IMR-90 (cell line): ENCODE measurements around the gene ZNF670. TPM values are rescaled to one million over a fixed set of nuclear protein-coding genes. Genes with fewer than 3 reads are reported as not detected.
"Not testable (repeated sequence)": the region's sequence is repeated elsewhere in the genome, so short reads cannot be mapped to it uniquely, and the experiment has no call there.

Source experiments
- ATAC-seq: fragments of 200-7000 bp; cut with Tn5 transposase; 2 replicates; pipeline ENCODE4 v1.9.1; 2020; ENCODE audit warnings: low read depth, mild to moderate bottlenecking, moderate library complexity
- BruUV-seq: library from RNA; stranded (reverse); fragments of 400-500 nt; replicated peaks from 2 replicates; lab custom pipeline; 2021; lab: Mats Ljungman, UMichigan
- CTCF ChIA-PET: fragments of 300-600 bp; formaldehyde crosslinking; extraction: SDS; loops from one replicate; lab custom pipeline; 2021; ENCODE audit warnings: antibody characterized with exemption; lab: Yijun Ruan, JAX
- POLR2A ChIA-PET: fragments of 300-600 bp; sonication (Branson Sonifier 250); formaldehyde crosslinking; loops from one replicate; lab custom pipeline; 2022; ENCODE audit warnings: antibody characterized with exemption; ENCODE audit not compliant: unreplicated experiment; lab: Charles Lee
- DNase-seq: peaks from one replicate; pipeline ENCODE4 v3.0.0; 2013
- H2AFZ ChIP-seq: replicated peaks from 2 replicates; pipeline ENCODE3; 2013; ENCODE audit warnings: low read length, mild to moderate bottlenecking; ENCODE audit not compliant: poor library complexity
- H2AK5ac ChIP-seq: 2 replicates; pipeline ENCODE4 v1.6.1; 2013; ENCODE audit warnings: low read depth, low read length, inconsistent platforms
- H2AK9ac ChIP-seq: replicated peaks from 2 replicates; pipeline ENCODE3; 2013; ENCODE audit warnings: mild to moderate bottlenecking, low read depth, low read length, moderate library complexity; ENCODE audit not compliant: poor library complexity
- H2BK120ac ChIP-seq: 2 replicates; pipeline ENCODE4 v1.6.1; 2013; ENCODE audit warnings: low read depth, low read length, inconsistent platforms
- H2BK15ac ChIP-seq: 3 replicates; pipeline ENCODE4 v1.6.1; 2013; ENCODE audit warnings: low read depth, low read length, inconsistent platforms
- H2BK20ac ChIP-seq: 2 replicates; pipeline ENCODE4 v1.6.1; 2013; ENCODE audit warnings: low read depth, mild to moderate bottlenecking, inconsistent platforms, low read length, moderate library complexity
- H2BK5ac ChIP-seq: 2 replicates; pipeline ENCODE4 v1.6.1; 2013; ENCODE audit warnings: mild to moderate bottlenecking, low read depth, low read length, inconsistent platforms; ENCODE audit not compliant: poor library complexity, severe bottlenecking
- H3K14ac ChIP-seq: replicated peaks from 2 replicates; pipeline ENCODE4 v1.6.1; 2013; ENCODE audit warnings: low read depth, low read length, inconsistent platforms
- H3K18ac ChIP-seq: 2 replicates; pipeline ENCODE4 v1.6.1; 2013; ENCODE audit warnings: low read depth, low read length, control low read depth
- H3K23ac ChIP-seq: 2 replicates; pipeline ENCODE4 v1.6.1; 2013; ENCODE audit warnings: low read depth, low read length, inconsistent platforms
- H3K27ac ChIP-seq: 2 replicates; pipeline ENCODE4 v1.5.1; 2013; ENCODE audit warnings: mild to moderate bottlenecking, control low read depth, low read length; ENCODE audit not compliant: insufficient read depth
- H3K27me3 ChIP-seq: 2 replicates; pipeline ENCODE4 v1.6.1; 2013; ENCODE audit warnings: low read length; ENCODE audit not compliant: control insufficient read depth, insufficient read depth
- H3K36me3 ChIP-seq: 2 replicates; pipeline ENCODE4 v1.6.1; 2013; ENCODE audit warnings: low read length, mixed read lengths; ENCODE audit not compliant: control insufficient read depth, insufficient read depth
- H3K4ac ChIP-seq: 2 replicates; pipeline ENCODE4 v1.6.1; 2013; ENCODE audit warnings: low read depth, low read length, inconsistent platforms
- H3K4me1 ChIP-seq: 2 replicates; pipeline ENCODE4 v1.6.1; 2013; ENCODE audit warnings: low read length, mixed read lengths; ENCODE audit not compliant: control insufficient read depth, insufficient read depth
- H3K4me2 ChIP-seq: 2 replicates; pipeline ENCODE4 v1.6.1; 2013; ENCODE audit warnings: low read depth, mild to moderate bottlenecking, control low read depth, low read length, moderate library complexity
- H3K4me3 ChIP-seq: 2 replicates; pipeline ENCODE4 v1.5.1; 2013; ENCODE audit warnings: low read depth, mild to moderate bottlenecking, control low read depth, low read length, moderate library complexity; ENCODE audit not compliant: insufficient read depth
- H3K56ac ChIP-seq: 2 replicates; pipeline ENCODE4 v1.6.1; 2013; ENCODE audit warnings: low read length, inconsistent platforms; ENCODE audit not compliant: insufficient read depth; ENCODE audit errors: extremely low read depth
- H3K79me1 ChIP-seq, 2 experiments: 2 replicates each; pipeline ENCODE4 v1.6.1; 2013; ENCODE audit warnings: low read length in 2 of 2, inconsistent platforms in 1 of 2, low read depth in 1 of 2
- H3K9ac ChIP-seq: 2 replicates; pipeline ENCODE4 v1.6.1; 2013; ENCODE audit warnings: low read depth, low read length, control low read depth
- H3K9me1 ChIP-seq: 2 replicates; pipeline ENCODE4 v1.6.1; 2013; ENCODE audit warnings: low read length, inconsistent platforms; ENCODE audit not compliant: insufficient read depth
- H3K9me3 ChIP-seq: 2 replicates; pipeline ENCODE4 v1.6.1; 2013; ENCODE audit warnings: low read length; ENCODE audit not compliant: control insufficient read depth, insufficient read depth
- H4K20me1 ChIP-seq: 2 replicates; pipeline ENCODE4 v1.6.1; 2013; ENCODE audit warnings: low read length, inconsistent platforms; ENCODE audit not compliant: insufficient read depth
- H4K5ac ChIP-seq: 2 replicates; pipeline ENCODE4 v1.6.1; 2013; ENCODE audit warnings: mild to moderate bottlenecking, low read depth, low read length, control low read depth
- H4K8ac ChIP-seq, 2 experiments: 2 replicates each; pipeline ENCODE4 v1.6.1; 2013; ENCODE audit warnings: low read depth in 2 of 2, low read length in 2 of 2, control low read depth in 1 of 2, inconsistent platforms in 1 of 2
- H4K91ac ChIP-seq: 2 replicates; pipeline ENCODE4 v1.6.1; 2013; ENCODE audit warnings: low read depth, low read length, inconsistent platforms; ENCODE audit not compliant: insufficient read depth
- CHD1 ChIP-seq: IDR thresholded peaks from 2 replicates; pipeline ENCODE4 v1.6.1; 2012; ENCODE audit warnings: low read depth, low read length, improper control_type of control experiment
- POLR2A ChIP-seq: IDR thresholded peaks from 2 replicates; pipeline ENCODE4 v1.6.1; 2012; ENCODE audit warnings: mild to moderate bottlenecking, low read depth, low read length
- WGBS, 2 experiments: methylation state at CpG; one replicate each; pipeline versions ENCODE4 v1.1.5 to v1.1.7; 2013; ENCODE audit warnings: missing lambda C conversion rate in 2 of 2; ENCODE audit not compliant: insufficient read length in 1 of 2; ENCODE audit errors: extremely low coverage in 2 of 2; 5-methylcytosine and 5-hydroxymethylcytosine counted together
- dilution Hi-C: fragments of 300-500 bp; cut with HindIII; formaldehyde crosslinking; loops from one replicate; pipeline ENCODE4 v1.14.3; 2018; ENCODE audit warnings: low sequenced_read_pairs; ENCODE audit not compliant: unreplicated experiment
- in situ Hi-C: fragments of 300-500 bp; cut with MboI; formaldehyde crosslinking; loops from 3 replicates; pipeline ENCODE4 v1.14.3; 2019; ENCODE audit warnings: low sequenced_read_pairs, inconsistent platforms, mixed read lengths
- intact Hi-C: fragments of 100-400 bp; cut with micrococcal nuclease; formaldehyde crosslinking; loops from 2 replicates; pipeline ENCODE4 v1.10.0; 2022
- polyA plus RNA-seq, 3 experiments: library from polyadenylated mRNA; depleted of rRNA; stranded (reverse); fragments of >200 nt; gene quantifications; 2 replicates each; pipeline ENCODE4 v1.2.3, GENCODE V29; 2012; ENCODE audit warnings: low replicate concordance in 1 of 3
- total RNA-seq: library from RNA; depleted of rRNA; stranded (reverse); fragments of >200 nt; gene quantifications from 2 replicates; pipeline ENCODE4 v1.2.3, GENCODE V29; 2012

The ZNF670 gene
- total and polyA plus RNA-seq, 2 of the 4 experiments (the other 2 are of a cell fraction): 1.8 to 4.5 TPM

- in situ Hi-C loops (no loop called here), dilution Hi-C loops (no loop called here), intact Hi-C loops (no loop called here)
- DNase-seq (no peak), ATAC-seq (no peak)
- Histone ChIP-seq H3K27ac (no peak overlapping the region), H3K18ac (no peak overlapping the region), H2BK5ac (no peak overlapping the region), H3K4me1 (no peaks in the 10 kb centered on the region), H3K4me2 (no peak overlapping the region), H3K4ac (no peak overlapping the region), H3K9me3 (peaks cover 42% of the 10 kb centered on the region), H3K56ac (no peak overlapping the region), H4K8ac (no peak overlapping the region), H3K79me1 (peaks cover 0 to 6% of the 10 kb centered on the region in 2 experiments; a peak in 2 of 4 replicates), H2BK20ac (no peak overlapping the region), H3K9me1 (no peaks in the 10 kb centered on the region), H2AK9ac (no peak overlapping the region), H2BK120ac (no peak overlapping the region), H4K91ac (no peak overlapping the region), H3K27me3 (no peaks in the 10 kb centered on the region), H3K23ac (no peak overlapping the region), H2BK15ac (no peak overlapping the region), H3K9ac (no peak overlapping the region), H3K4me3 (no peak overlapping the region), H2AFZ (no peak overlapping the region), H4K5ac (no peak overlapping the region), H3K36me3 (peaks cover 6% of the 10 kb centered on the region), H3K14ac (no peak overlapping the region), H2AK5ac (no peak overlapping the region), H4K20me1 (no peaks in the 10 kb centered on the region)
- no peak for TF ChIP-seq CHD1
- no peak for TF ChIP-seq POLR2A
- no CpG with 5 or more reads among the region's 6 CpGs for WGBS, 2 experiments
- no TSS peak for BruUV-seq
- ChIA-PET POLR2A (no interaction called here), CTCF (no interaction called here)
These were observed 40.9 kb downstream of the ZNF670 start for GRCh38 chr1:247037511-247038320.

GRCh38 chr1:247032306-247032705 lies 46.3 kb downstream of the ZNF670 start:
- H4K91ac ChIP-seq, H3K23ac ChIP-seq, H2BK15ac ChIP-seq, H3K4ac ChIP-seq, CTCF ChIA-PET, intact Hi-C loops, H3K36me3 ChIP-seq, H3K79me1 ChIP-seq, H2BK20ac ChIP-seq, H2AFZ ChIP-seq, H2BK120ac ChIP-seq, H3K4me3 ChIP-seq, ATAC-seq, H3K4me2 ChIP-seq, H4K20me1 ChIP-seq, H4K8ac ChIP-seq, DNase-seq, H2BK5ac ChIP-seq, H2AK9ac ChIP-seq, BruUV-seq, H3K27me3 ChIP-seq, H3K14ac ChIP-seq, H2AK5ac ChIP-seq, H3K9ac ChIP-seq, H3K27ac ChIP-seq, dilution Hi-C loops, H3K18ac ChIP-seq, H3K56ac ChIP-seq, H3K4me1 ChIP-seq, POLR2A ChIA-PET, H3K9me1 ChIP-seq, H4K5ac ChIP-seq, in situ Hi-C loops: not testable (repeated sequence)
- WGBS, 2 experiments: 100% methylated on average over 1 of the region's 30 CpGs; no CpG with 5 or more reads in 1 of the 2 experiments
- peaks cover 14% of the 10 kb centered on the region for H3K9me3 ChIP-seq
